Skin epidermis (tissue), 12 donors: ENCODE data around the gene RGS11.
"Not testable (repeated sequence)": the region's sequence is repeated elsewhere in the genome, so short reads cannot be mapped to it uniquely, and the experiment has no call there.

Experiments
- H3K27ac ChIP-seq, 21 experiments: fragments of 200-600 bp; sonication (generic) in 11 of 21; one replicate each; pipeline ENCODE4 v1.5.0; 2020; ENCODE audit warnings: mild to moderate bottlenecking in 3 of 21, inconsistent platforms in 2 of 21, moderate library complexity in 2 of 21
- H3K4me3 ChIP-seq, 7 experiments: fragments of 200-600 bp; sonication (generic) in 2 of 7; one replicate each; pipeline ENCODE4 v1.5.0; 2020; ENCODE audit warnings: inconsistent platforms in 2 of 7, mild to moderate bottlenecking in 2 of 7, moderate library complexity in 1 of 7

Gene RGS11

DNA sequence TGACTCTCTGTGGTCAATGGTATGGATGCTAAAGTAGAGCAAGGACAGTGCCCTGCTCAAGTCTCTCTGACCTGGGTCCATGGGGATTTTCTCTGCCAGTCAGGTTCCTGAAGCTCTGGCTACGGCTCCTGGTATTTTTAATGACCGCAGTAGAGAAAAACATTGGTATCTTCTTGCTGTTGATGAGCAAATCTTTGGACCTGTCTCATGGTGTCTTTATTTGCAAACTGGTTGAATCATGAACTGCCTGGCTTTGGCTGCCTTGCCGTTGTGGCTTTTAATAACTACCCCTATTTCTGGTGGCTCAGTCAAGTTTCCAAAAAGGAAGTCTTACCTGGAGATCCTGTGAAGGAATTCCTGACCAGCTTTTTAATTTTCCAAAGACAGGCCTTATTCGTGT, 32.4 kb downstream of the RGS11 start:
- Histone ChIP-seq H3K4me3 (no peak overlapping the region), H3K27ac (no peak overlapping the region)

DNA sequence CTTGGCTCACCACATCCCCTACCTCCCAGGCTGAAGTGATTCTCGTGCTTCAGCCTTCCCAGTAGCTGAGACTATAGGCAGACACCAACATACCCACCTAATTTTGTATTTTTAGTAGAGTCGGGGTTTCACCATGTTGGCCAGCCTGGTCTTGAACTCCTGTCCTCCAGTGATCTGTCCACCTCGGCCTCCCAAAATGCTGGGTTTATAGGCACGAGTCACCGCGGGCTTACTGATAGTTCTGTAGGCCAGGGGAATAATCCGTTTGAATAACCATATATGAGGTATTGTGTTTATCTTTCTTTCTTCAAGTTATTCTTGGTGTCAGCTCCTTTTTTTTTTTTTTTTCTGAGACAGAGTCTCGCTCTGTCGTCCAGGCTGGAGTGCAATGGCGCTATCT, 33.5 kb downstream of the RGS11 start:
- H3K4me3 ChIP-seq: no peak overlapping the region
- H3K27ac ChIP-seq: peak overlapping the region in 1 of 21 experiments; percentile 49

DNA sequence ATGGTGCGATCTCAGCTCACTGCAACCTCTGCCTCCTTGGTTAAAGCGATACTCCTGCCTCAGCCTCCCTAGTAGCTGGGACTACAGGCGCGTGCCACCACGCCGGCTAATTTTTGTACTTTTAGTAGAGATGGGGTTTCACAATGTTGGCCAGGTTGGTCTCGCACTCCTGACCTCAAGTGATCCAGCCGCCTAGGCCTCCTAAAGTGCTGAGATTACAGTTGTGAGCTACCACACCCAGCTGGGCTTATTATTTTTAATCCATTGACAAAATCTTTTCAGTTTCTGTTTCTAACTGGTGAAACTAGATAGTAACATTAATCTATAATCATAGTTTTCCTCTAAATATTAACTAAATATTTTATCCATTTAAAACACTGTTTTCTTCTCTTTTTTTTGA, 35.2 kb downstream of the RGS11 start:
- Histone ChIP-seq H3K4me3 (no peak overlapping the region), H3K27ac (peak overlapping the region in 3 of 21 experiments; percentile 4 to 49 (median 5))

DNA sequence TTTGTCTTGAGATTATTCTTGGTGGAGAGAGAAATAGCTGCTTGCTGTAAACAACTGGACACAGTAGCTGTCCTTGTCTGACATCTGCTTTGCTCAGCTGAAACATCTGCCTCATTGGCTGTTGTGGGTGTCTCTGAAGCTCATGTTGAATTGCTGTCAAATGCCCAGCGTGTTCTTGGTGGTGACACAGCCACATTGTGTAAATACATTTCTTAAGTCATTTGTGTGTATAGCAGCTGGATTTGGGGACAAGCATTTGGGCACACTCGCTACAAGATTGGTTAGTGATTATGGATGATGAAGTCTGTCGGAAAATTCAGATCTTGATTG, 35.8 kb downstream of the RGS11 start:
- Histone ChIP-seq H3K4me3 (no peak overlapping the region), H3K27ac (peak overlapping the region in 4 of 21 experiments; percentile 1 to 38 (median 4))

DNA sequence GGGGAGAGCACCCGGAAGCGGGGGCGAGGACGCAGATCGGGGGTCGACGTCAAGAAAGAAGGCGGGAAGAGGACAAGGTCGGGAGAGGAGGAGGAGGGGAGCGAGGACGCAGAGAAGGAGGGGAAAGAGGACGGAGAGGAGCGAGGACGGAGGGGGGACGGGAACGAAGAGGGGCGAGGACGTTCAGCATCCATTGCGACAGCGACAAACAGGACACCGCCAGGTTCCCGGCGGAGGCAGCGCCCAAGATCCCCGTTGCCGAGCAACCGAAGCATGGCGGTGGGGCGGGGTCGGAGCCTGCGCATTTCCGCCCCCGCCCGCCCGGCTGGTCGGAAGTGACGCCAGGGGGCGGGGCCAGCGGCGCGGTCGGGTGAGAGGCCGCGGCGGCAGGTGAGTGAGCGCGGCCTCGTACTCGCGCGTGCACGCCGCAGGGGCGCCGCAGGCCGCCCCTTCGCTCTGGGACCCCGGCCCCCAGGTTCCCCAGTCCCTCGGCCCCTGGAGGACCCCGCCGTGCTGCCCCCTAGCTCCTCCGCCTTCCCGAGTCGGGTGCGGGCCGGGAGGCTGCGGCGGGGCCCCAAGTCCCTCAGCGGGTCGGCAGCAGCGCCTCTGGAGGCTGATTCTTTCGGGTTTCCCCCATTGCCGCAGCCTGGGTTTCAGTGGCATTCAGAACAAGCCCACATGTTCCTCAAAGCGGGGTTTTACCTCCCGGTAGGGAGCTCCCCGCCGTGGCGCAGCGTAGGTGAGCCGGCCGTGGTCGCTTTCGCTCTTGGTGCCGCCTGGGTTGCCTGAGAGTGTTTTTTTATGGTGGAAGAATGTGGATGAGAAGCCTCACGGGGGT, 41.1 kb downstream of the RGS11 start, which contains the start of gene FAM234A:
TSS of gene FAM234A (plus strand) at position 354 of the 838 bp plus-strand sequence. CDS start 19,593 bp downstream, outside the sequence.
- Histone ChIP-seq H3K27ac (peak within 1 kb of the TSS; percentile 72 to 100 (median 95)), H3K4me3 (peak within 1 kb of the TSS; percentile 72 to 89 (median 74))

DNA sequence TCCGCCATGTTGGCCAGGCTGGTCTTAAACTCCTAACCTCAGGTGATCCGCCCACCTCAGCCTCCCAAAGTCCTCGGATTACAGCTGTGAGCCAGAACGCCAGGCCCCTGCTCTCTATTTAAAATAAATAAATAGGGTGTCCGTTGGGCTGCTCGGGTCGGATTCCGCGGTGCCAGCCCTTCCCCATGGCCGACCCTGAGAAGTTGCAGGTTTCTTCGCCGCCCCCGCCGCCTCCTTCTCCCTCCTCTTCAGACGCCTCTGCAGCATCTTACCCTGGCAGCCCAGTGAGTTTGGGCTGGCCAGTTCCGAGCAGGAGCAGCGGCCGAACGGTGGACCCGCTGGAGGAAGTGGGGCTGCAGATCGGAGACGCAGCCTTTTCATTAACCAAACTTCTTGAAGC, 44.8 kb downstream of the RGS11 start:
- H3K27ac ChIP-seq: no peak overlapping the region
- H3K4me3 ChIP-seq: no peak overlapping the region

DNA sequence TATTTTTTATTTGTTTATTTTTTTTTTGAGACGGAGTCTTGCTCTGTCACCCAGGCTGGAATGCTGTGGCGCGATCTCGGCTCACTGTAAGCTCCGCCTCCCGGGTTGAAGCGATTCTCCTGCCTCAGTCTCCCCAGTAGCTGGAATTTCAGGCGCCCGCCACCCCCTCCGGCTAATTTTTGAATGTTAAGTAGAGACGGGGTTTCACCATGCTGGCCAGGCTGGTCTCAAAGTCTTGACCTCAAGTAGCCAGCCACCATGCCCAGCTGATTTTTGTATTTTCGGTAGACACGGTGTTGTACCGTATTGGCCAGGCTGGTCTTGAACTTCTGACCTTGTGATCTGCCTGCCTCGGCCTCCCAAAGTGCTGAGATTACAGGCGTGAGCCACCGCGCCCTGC, 45.4 kb downstream of the RGS11 start:
- H3K4me3 ChIP-seq, H3K27ac ChIP-seq: not testable (repeated sequence)

DNA sequence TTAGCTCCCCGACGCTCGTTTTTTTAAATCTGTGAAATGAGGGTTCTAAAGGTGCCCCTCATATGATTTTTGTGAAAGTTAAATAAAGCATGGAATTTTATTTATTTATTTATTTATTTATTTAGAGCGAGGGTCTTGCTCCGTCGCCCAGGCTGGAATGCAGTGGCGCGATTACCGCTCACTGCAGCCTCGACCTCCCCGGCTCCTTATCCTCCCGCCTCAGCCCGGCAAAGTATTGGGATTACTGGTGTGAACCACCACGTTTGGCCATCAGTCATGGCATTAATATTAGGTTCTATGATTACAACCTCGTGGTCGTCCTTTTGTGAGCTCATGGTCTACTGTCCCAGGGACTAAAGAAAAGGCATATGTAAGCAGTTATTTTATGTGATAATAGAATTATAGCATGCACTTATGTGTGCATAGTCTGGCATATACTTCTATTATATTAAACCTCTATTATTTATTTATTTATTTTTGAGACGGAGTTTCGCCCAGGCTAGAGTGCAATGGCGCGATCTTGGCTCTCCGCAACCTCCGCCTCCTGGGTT, 45.9 kb downstream of the RGS11 start:
- H3K27ac ChIP-seq: peak overlapping the region in 10 of 21 experiments; percentile 90 to 99 (median 96)
- H3K4me3 ChIP-seq: peak overlapping the region; percentile 61 to 89 (median 76)

DNA sequence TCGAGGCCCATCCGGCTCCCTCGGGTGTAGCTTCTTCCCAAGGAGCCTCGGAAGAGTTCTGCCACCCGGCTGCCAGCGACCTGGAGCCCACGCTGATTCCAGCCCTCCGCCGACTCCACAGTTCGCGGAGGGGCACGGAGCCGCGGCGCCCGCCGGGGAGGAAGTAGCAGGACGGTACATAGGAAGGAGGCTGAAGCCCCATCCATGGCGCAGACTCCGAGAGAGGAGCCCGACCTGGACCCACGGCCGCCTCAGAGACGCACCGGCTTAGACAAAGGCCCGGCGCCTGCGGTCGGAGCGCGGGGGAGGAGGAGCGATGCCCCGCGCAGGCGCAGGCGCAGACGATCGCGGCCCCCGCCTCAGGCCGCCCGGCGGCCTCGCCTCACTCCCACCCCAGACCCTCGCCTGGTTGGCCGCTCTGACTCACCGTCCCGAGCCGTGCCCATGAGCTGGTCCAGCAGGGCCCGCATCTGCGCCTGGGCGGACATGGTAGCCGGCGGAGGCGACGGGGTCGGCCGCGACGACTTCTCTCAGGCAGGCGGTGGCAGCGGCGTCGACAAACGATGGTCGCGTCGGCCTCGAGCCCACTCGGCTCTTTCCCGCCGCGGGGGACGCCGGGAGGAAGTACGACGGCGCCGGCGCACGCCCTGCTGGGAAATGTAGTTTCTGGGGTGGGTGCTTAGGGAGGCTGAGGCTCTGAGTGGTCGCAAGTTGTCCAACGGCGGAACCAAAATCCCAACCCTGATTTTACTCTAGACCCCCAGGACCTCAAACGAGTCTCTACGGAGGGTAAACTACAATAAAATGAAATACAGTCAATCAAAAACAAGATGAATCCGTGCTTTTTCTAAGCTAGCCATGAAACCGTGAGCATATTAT, 46.7 kb downstream of the RGS11 start, which contains the start of gene LUC7L:
TSS of gene LUC7L (minus strand) at position 598 of the 879 bp plus-strand sequence. CDS start at position 488, 110 bp downstream.
- Histone ChIP-seq H3K27ac (peak within 1 kb of the TSS; percentile 90 to 99 (median 97)), H3K4me3 (peak within 1 kb of the TSS; percentile 61 to 89 (median 76))

DNA sequence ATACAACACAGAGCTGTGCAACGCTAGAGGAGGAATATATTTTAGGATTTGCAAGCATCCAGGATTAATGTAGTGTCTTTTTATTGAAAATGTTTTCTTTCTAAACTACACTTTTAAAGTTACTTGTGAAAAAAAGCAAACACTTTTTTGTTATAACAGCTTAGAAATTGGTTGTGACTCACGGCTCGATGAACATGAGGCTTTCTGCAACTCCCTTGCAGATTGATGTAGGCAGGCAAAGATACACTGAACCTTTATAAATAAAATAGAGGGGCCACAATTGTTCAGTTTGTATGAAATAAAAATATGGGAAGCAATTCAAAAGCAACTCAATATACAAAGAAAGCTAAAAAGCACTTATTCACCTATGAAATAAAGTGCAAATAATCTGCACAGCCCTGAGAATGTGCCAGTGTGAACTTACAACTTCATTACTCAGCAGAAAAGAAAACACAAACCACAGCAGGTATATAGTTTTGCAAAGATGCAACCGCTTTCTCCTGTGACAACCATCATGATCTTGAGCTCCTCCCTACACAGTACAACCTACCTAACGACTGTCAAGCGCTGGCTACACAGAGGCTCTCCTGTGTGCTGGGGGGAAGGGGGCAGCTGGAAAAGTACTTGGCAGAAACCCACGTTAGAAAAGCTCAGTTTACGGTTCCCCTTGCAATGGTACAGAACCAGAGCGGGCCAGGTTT, 47.4 kb downstream of the RGS11 start:
- peak overlapping the region in 20 of 21 experiments; percentile 90 to 99 (median 97) for H3K27ac ChIP-seq
- peak overlapping the region; percentile 61 to 89 (median 76) for H3K4me3 ChIP-seq

DNA sequence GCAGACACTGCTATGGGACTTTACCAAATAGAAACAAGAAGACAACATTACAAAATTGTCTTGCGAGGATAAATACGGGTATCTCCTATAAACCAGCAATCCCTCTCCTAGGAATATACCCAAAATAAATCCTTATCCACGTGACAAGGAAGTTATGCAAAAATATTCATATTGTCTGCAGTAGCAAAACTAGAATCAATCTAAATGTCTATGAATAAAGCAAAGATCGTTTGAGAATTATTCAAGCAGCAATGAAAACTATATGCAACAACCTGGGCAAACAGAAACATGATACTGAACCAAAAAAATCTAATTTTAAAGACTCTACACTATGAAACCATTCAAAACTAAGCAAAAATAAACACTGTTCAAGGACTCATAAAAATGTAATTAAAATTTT, 55.7 kb downstream of the RGS11 start:
- no peak overlapping the region for H3K4me3 ChIP-seq

More for the DNA sequence above, 55.7 kb downstream of the RGS11 start:
- no peak overlapping the region for H3K27ac ChIP-seq
